ENCODE results near the gene C6orf141.
"Not testable (repeated sequence)": the region's sequence is repeated elsewhere in the genome, so short reads cannot be mapped to it uniquely, and the experiment has no call there.

C6orf141 gene

GRCh38 chr6:49563006-49563886 is 12.8 kb downstream of the C6orf141 start:
- H3K4me1 Mint-ChIP-seq = no peaks in the 10 kb centered on the region
- no peak overlapping the region for H3K4me3 Mint-ChIP-seq
- DNase-seq (ENCODE audit: low spot score in 2 of 2) (no peak), ATAC-seq (replicated peaks; ENCODE audit: extremely low read depth, poor library complexity, severe bottlenecking) (no peak)
- H3K27ac Mint-ChIP-seq (ENCODE audit: low read depth) = no peak overlapping the region
- H3K27me3 Mint-ChIP-seq = peaks cover 9% of the 10 kb centered on the region
- no peaks in the 10 kb centered on the region for H3K9me3 Mint-ChIP-seq
- H3K36me3 Mint-ChIP-seq (ENCODE audit: insufficient read depth) = no peaks in the 10 kb centered on the region

GRCh38 chr6:49564552-49564951 is 14.1 kb downstream of the C6orf141 start:
- no peak for ATAC-seq (replicated peaks; ENCODE audit: extremely low read depth, poor library complexity, severe bottlenecking)

GRCh38 chr6:49565261-49565660 is 14.8 kb downstream of the C6orf141 start:
- H3K27me3 Mint-ChIP-seq = peaks cover 9% of the 10 kb centered on the region
- ATAC-seq (replicated peaks; ENCODE audit: extremely low read depth, poor library complexity, severe bottlenecking) (no peak), DNase-seq (ENCODE audit: low spot score in 2 of 2) (no peak)
- H3K4me1 Mint-ChIP-seq = no peaks in the 10 kb centered on the region
- no peak overlapping the region for H3K27ac Mint-ChIP-seq (ENCODE audit: low read depth)
- H3K36me3 Mint-ChIP-seq (ENCODE audit: insufficient read depth) = no peaks in the 10 kb centered on the region
- no peak overlapping the region for H3K4me3 Mint-ChIP-seq
- no peaks in the 10 kb centered on the region for H3K9me3 Mint-ChIP-seq

More at GRCh38 chr6:49564552-49564951, 14.1 kb downstream of the C6orf141 start:
- Mint-ChIP-seq H3K9me3 (no peaks in the 10 kb centered on the region), H3K27me3 (peaks cover 9% of the 10 kb centered on the region), H3K27ac (ENCODE audit: low read depth) (no peak overlapping the region), H3K4me3 (no peak overlapping the region), H3K4me1 (no peaks in the 10 kb centered on the region), H3K36me3 (ENCODE audit: insufficient read depth) (no peaks in the 10 kb centered on the region)
- no peak for DNase-seq (ENCODE audit: low spot score in 2 of 2)

GRCh38 chr6:49565855-49566254 is 15.4 kb downstream of the C6orf141 start:
- Mint-ChIP-seq H3K27me3 (peaks cover 9% of the 10 kb centered on the region), H3K4me3 (no peak overlapping the region)

GRCh38 chr6:49570474-49571079 is 20.1 kb downstream of the C6orf141 start:
- no peak for ATAC-seq (replicated peaks; ENCODE audit: extremely low read depth, poor library complexity, severe bottlenecking)

More at GRCh38 chr6:49565855-49566254, 15.4 kb downstream of the C6orf141 start:
- Mint-ChIP-seq H3K9me3 (no peaks in the 10 kb centered on the region), H3K4me1 (no peaks in the 10 kb centered on the region), H3K36me3 (ENCODE audit: insufficient read depth) (no peaks in the 10 kb centered on the region), H3K27ac (ENCODE audit: low read depth) (no peak overlapping the region)
- no peak for DNase-seq (ENCODE audit: low spot score in 2 of 2)
- ATAC-seq (replicated peaks; ENCODE audit: extremely low read depth, poor library complexity, severe bottlenecking) = no peak

GRCh38 chr6:49576618-49577017 is 26.1 kb downstream of the C6orf141 start:
- ATAC-seq (replicated peaks; ENCODE audit: extremely low read depth, poor library complexity, severe bottlenecking) (no peak), DNase-seq (ENCODE audit: low spot score in 2 of 2) (no peak)
- no peak overlapping the region for H3K4me3 Mint-ChIP-seq

More at GRCh38 chr6:49570474-49571079, 20.1 kb downstream of the C6orf141 start:
- H3K4me1 Mint-ChIP-seq = no peaks in the 10 kb centered on the region
- no peak overlapping the region for H3K27ac Mint-ChIP-seq (ENCODE audit: low read depth)
- DNase-seq (ENCODE audit: low spot score in 2 of 2) = no peak
- peaks cover 8% of the 10 kb centered on the region for H3K27me3 Mint-ChIP-seq
- no peak overlapping the region for H3K4me3 Mint-ChIP-seq
- no peaks in the 10 kb centered on the region for H3K36me3 Mint-ChIP-seq (ENCODE audit: insufficient read depth)
- no peaks in the 10 kb centered on the region for H3K9me3 Mint-ChIP-seq

GRCh38 chr6:49579649-49580048 is 29.2 kb downstream of the C6orf141 start:
- no peaks in the 10 kb centered on the region for H3K9me3 Mint-ChIP-seq
- H3K36me3 Mint-ChIP-seq (ENCODE audit: insufficient read depth) = no peaks in the 10 kb centered on the region
- H3K27ac Mint-ChIP-seq (ENCODE audit: low read depth) = no peak overlapping the region
- no peaks in the 10 kb centered on the region for H3K4me1 Mint-ChIP-seq
- H3K27me3 Mint-ChIP-seq = peaks cover 9% of the 10 kb centered on the region
- ATAC-seq (replicated peaks; ENCODE audit: extremely low read depth, poor library complexity, severe bottlenecking) (no peak), DNase-seq (ENCODE audit: low spot score in 2 of 2) (no peak)
- H3K4me3 Mint-ChIP-seq = no peak overlapping the region

More at GRCh38 chr6:49576618-49577017, 26.1 kb downstream of the C6orf141 start:
- no peaks in the 10 kb centered on the region for H3K36me3 Mint-ChIP-seq (ENCODE audit: insufficient read depth)
- no peaks in the 10 kb centered on the region for H3K4me1 Mint-ChIP-seq
- peaks cover 9% of the 10 kb centered on the region for H3K27me3 Mint-ChIP-seq
- H3K27ac Mint-ChIP-seq (ENCODE audit: low read depth) = no peak overlapping the region
- H3K9me3 Mint-ChIP-seq = no peaks in the 10 kb centered on the region

- Mint-ChIP-seq H3K9me3 (no peaks in the 10 kb centered on the region), H3K27ac (ENCODE audit: low read depth) (no peak overlapping the region), H3K27me3 (peaks cover 6% of the 10 kb centered on the region), H3K4me3 (no peak overlapping the region), H3K4me1 (no peaks in the 10 kb centered on the region), H3K36me3 (ENCODE audit: insufficient read depth) (no peaks in the 10 kb centered on the region)
- DNase-seq (ENCODE audit: low spot score in 2 of 2) = no peak
- ATAC-seq (replicated peaks; ENCODE audit: extremely low read depth, poor library complexity, severe bottlenecking) = no peak
Measured at GRCh38 chr6:49582529-49582928, 32.1 kb downstream of the C6orf141 start.

- ATAC-seq (replicated peaks; ENCODE audit: extremely low read depth, poor library complexity, severe bottlenecking); DNase-seq (ENCODE audit: low spot score in 2 of 2); H3K27ac Mint-ChIP-seq (ENCODE audit: low read depth); H3K9me3 Mint-ChIP-seq; H3K27me3 Mint-ChIP-seq; H3K4me1 Mint-ChIP-seq; H3K36me3 Mint-ChIP-seq (ENCODE audit: insufficient read depth); H3K4me3 Mint-ChIP-seq: not testable (repeated sequence)
Measured at GRCh38 chr6:49587262-49587661, 36.8 kb downstream of the C6orf141 start.
